Testis (tissue), 3 donors: ENCODE results near the gene GBP7. TPM values are rescaled to one million over a fixed set of nuclear protein-coding genes. Genes with fewer than 3 reads are reported as not detected.

Experiments
- DNase-seq: peaks from one replicate; pipeline ENCODE4 v3.0.0-alpha.2; 2019
- H3K27ac ChIP-seq, 2 donors: fragments of 200-600 bp; sonication (generic); one replicate each; pipeline ENCODE4 v1.5.1; 2019
- H3K27me3 ChIP-seq: fragments of 200-600 bp; sonication (generic); one replicate; pipeline ENCODE4 v1.5.1; 2019
- H3K36me3 ChIP-seq: fragments of 200-600 bp; sonication (generic); one replicate; pipeline ENCODE4 v1.5.1; 2017; ENCODE audit warnings: low read depth; ENCODE audit errors: missing control alignments
- H3K4me1 ChIP-seq: fragments of 200-600 bp; sonication (generic); one replicate; pipeline ENCODE4 v1.5.1; 2019
- H3K4me3 ChIP-seq, 2 donors: fragments of 200-600 bp; sonication (generic); one replicate each; pipeline ENCODE4 v1.5.1; 2017 to 2019
- H3K9me3 ChIP-seq: fragments of 200-600 bp; sonication (generic); one replicate; pipeline ENCODE4 v1.5.1; 2017
- CTCF ChIP-seq, 3 experiments: fragments of 450-650 bp in 2 of 3; fragments of 200-600 bp in 1 of 3; sonication (generic) in 1 of 3; IDR thresholded peaks; one replicate each; pipeline ENCODE4 v1.5.1; 2016 to 2019; ENCODE audit warnings: antibody characterized with exemption in 3 of 3, mild to moderate bottlenecking in 2 of 3, moderate library complexity in 1 of 3
- POLR2A ChIP-seq: fragments of 450-650 bp; IDR thresholded peaks from one replicate; pipeline ENCODE4 v1.6.1; 2017; ENCODE audit warnings: antibody characterized with exemption, mild to moderate bottlenecking, moderate library complexity
- WGBS, 2 donors: methylation state at CpG; one replicate each; pipeline ENCODE4 v1.1.5; 2018; 5-methylcytosine and 5-hydroxymethylcytosine counted together
- intact Hi-C: fragments of 100-400 bp; cut with DNase I; formaldehyde crosslinking; loops from one replicate; pipeline ENCODE4 v1.15.1; 2023; ENCODE audit warnings: low total_unique reads
- polyA plus RNA-seq: library from polyadenylated mRNA; stranded (reverse); fragments of 350-450 nt; fragmentation: Illumina TruSeq; extraction: RNeasy Lipid Tissue Mini Kit (QIAGEN cat#74804); gene quantifications from one replicate; pipeline ENCODE4 v1.2.3, GENCODE V29; 2014; ENCODE audit warnings: low read depth, low replicate concordance; ENCODE audit not compliant: insufficient read depth
- total RNA-seq, 2 donors: library from RNA; depleted of rRNA; stranded (reverse); fragments of >200 nt; gene quantifications; one replicate each; pipeline ENCODE4 v1.2.3, GENCODE V29; 2016

Gene GBP7
- total and polyA plus RNA-seq, 3 donors from 2014 or later = 0.12 TPM; not detected in 2

GRCh38 chr1:89211035-89211634, 35.3 kb upstream of the GBP7 start:
- intact Hi-C loops = no loop called here
- no peak for TF ChIP-seq CTCF (IDR thresholded peaks at IDR 0.05)
- TF ChIP-seq POLR2A = no peak
- no peak overlapping the region for H3K27ac ChIP-seq
- H3K4me1 ChIP-seq = no peaks in the 10 kb centered on the region
- no peaks in the 10 kb centered on the region for H3K36me3 ChIP-seq
- DNase-seq = no peak
- no peaks in the 10 kb centered on the region for H3K27me3 ChIP-seq
- WGBS, 2 donors = 92 to 100% methylated on average over 1 of the region's 1 CpG
- H3K9me3 ChIP-seq = no peaks in the 10 kb centered on the region
- no peak overlapping the region for H3K4me3 ChIP-seq

- intact Hi-C loops = no loop called here
- DNase-seq = no peak
- H3K27ac ChIP-seq = no peak overlapping the region
- TF ChIP-seq POLR2A = no peak
- TF ChIP-seq CTCF (IDR thresholded peaks at IDR 0.05) = no peak
- no peaks in the 10 kb centered on the region for H3K4me1 ChIP-seq
- H3K9me3 ChIP-seq = no peaks in the 10 kb centered on the region
- WGBS, 2 donors = 89 to 93% methylated on average over 3 of the region's 3 CpGs
- no peak overlapping the region for H3K4me3 ChIP-seq
- H3K36me3 ChIP-seq = no peaks in the 10 kb centered on the region
- H3K27me3 ChIP-seq = no peaks in the 10 kb centered on the region
Observed at GRCh38 chr1:89206373-89206772, 30.6 kb upstream of the GBP7 start.

GRCh38 chr1:89203166-89203565, 27.4 kb upstream of the GBP7 start:
- no peaks in the 10 kb centered on the region for H3K27me3 ChIP-seq
- no peaks in the 10 kb centered on the region for H3K9me3 ChIP-seq
- no peak for TF ChIP-seq CTCF (IDR thresholded peaks at IDR 0.05)
- no peak for TF ChIP-seq POLR2A
- WGBS, 2 donors = 97 to 100% methylated on average over 1 of the region's 1 CpG
- no peaks in the 10 kb centered on the region for H3K36me3 ChIP-seq
- no peaks in the 10 kb centered on the region for H3K4me1 ChIP-seq
- DNase-seq = no peak
- H3K4me3 ChIP-seq = no peak overlapping the region
- no peak overlapping the region for H3K27ac ChIP-seq
- intact Hi-C loops = no loop called here

- WGBS, 2 donors = 75 to 86% methylated on average over 4 of the region's 4 CpGs
- H3K4me3 ChIP-seq = no peak overlapping the region
- TF ChIP-seq POLR2A = no peak
- no peak for TF ChIP-seq CTCF (IDR thresholded peaks at IDR 0.05)
- H3K27ac ChIP-seq = no peak overlapping the region
- DNase-seq = no peak
- H3K27me3 ChIP-seq = no peaks in the 10 kb centered on the region
- intact Hi-C loops = no loop called here
- no peaks in the 10 kb centered on the region for H3K9me3 ChIP-seq
- H3K4me1 ChIP-seq = no peaks in the 10 kb centered on the region
- no peaks in the 10 kb centered on the region for H3K36me3 ChIP-seq
Observed at GRCh38 chr1:89201106-89201794, 25.4 kb upstream of the GBP7 start.

- no peak for DNase-seq
- 19 to 28% methylated on average over 2 of the region's 2 CpGs for WGBS, 2 donors
- H3K36me3 ChIP-seq = no peaks in the 10 kb centered on the region
- no peaks in the 10 kb centered on the region for H3K4me1 ChIP-seq
- no peak overlapping the region for H3K4me3 ChIP-seq
- no peak overlapping the region for H3K27ac ChIP-seq
- TF ChIP-seq POLR2A (no peak), CTCF (IDR thresholded peaks at IDR 0.05) (no peak)
- no peaks in the 10 kb centered on the region for H3K27me3 ChIP-seq
- no peaks in the 10 kb centered on the region for H3K9me3 ChIP-seq
- intact Hi-C loops = no loop called here
Observed at GRCh38 chr1:89200663-89201062, 24.9 kb upstream of the GBP7 start.
